Activated CD8-positive, alpha-beta memory T cell treated with anti-CD3 and anti-CD28 coated beads, Interleukin-2, amount 50 U/mL, for 1 hour (primary cell): Measurements from ENCODE around the gene HOXC12.

Experiments used
- DNase-seq: peaks from one replicate; pipeline ENCODE4 v3.0.0-alpha.2; 2020; ENCODE audit errors: extremely low read depth

Gene HOXC12

GRCh38 chr12:53996240-53997203, 41.8 kb downstream of the HOXC12 start:
- no peak for DNase-seq

DNA sequence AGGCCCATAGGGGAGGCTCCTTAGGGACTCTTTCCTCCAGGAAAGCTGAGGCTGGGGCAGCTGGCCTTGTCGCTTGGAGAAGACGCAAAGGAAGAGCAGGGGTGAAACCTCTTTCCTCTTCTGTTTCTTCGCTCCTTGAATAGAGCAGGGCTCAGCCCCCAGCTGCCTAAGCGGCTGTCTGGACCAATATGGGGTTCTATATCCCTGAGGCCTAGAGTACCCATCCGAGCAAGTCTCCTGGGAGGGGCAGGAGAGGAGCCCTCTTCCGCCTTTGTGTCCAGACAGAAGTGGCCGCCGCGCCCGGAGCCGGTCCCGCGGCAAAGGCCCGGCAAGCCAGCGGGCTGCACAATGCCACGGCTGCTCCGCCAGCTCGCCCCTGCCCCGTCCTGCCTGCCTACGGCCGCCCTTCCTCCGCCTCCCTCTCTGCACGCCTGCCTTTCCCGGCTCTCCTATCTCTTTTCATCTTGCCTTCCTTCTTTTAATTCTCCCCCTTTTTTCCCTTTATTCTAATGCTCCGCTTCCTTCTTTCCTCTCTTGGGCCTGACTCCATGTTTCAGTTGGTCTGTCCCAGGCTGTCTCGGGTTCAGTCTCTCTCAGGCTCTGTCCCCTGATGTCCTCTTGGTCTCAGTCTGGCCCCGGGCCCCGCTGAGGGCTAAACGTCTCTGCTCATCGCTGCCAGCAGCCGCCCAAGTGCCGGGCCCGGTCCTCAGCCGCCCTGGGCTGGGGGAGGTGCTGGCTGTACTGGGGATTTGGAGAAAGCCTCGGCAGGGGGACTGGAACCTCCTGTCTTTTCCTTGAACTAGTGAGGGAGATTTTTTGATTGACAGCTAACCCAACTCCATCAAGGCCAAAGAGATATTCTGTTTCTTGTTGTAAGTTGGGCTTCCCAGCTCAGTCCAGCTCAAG, 42.8 kb downstream of the HOXC12 start:
- DNase-seq = no peak

DNA sequence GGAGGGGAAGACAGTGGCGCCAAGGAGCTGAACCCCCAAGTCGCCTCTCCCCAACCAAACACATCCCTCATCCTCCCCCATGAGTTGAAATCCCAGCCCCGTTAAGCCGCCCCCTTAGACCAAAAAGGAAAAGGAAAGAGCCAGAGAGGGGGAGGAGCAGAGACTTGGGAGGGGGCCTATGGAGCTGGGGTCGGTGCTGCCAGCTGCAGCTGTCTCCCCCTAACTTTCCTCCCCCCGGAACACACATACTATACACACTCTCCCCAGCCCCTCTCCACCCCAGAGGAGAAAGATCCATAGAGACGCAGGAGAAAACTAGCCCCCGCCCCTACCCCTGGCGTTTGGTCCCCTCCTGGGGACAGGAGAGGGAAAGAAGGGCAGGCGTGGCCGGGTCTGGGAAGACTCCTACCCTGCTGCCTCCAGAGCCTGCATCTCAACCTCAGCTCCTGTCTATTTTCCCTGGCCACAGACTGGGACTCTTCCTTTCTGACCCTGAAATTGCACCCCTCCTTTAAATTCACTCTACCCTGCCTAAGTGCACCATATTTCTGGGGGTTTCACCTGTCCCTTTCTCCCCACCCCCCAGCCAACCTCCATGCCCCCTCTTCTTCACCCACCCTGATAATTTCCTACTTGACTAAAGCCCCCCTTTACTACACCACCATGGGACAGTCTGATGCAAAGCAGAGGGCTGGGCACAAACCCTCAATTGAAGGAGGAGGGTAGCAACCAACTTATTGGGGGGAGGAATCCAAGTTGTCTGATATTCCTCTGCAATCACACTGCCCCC, 43.6 kb downstream of the HOXC12 start:
- DNase-seq = no peak

DNA sequence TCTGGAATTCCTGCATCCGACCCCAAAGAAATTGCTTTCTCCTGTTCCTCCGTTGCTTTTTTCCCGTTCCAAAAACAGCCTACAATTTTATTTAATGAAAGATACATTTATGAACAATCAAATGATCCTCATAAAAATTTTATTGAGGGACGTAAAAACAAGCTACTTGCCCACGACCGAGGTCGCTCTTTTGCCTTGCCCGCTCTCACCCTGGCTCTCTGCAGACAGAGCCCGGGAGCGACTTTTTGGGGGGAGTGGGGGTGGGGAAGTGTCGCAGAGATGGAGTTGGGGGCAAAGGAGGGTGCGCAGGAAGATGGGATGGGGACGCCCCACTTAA, 44.2 kb downstream of the HOXC12 start:
- DNase-seq = no peak

DNA sequence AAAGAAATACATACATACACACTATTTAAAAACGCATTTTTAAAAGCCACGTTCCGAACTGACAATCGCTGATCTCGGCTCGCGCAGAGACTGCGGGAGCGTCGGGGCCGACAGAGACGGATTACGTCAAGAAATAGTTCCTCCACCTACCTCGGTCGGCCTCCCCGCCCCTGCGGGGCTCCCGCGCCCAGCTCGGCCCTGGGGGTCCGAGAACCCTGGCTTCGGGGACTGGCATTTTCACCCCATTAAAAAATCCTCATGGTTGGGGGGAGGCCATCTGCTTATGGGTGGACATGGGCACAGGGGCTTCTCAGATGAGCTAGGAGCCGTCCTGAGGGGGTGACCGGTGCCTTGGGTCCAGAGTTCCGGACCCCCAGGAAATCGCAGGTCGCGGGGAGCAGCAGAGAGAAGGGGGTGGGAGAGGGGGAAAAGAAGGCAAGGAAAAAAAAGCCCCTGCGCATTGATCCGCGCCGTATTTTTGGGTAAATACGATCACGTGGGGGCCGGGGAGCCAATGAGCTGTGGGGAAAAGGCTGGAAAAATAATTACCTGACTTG, 44.9 kb downstream of the HOXC12 start:
- no peak for DNase-seq

DNA sequence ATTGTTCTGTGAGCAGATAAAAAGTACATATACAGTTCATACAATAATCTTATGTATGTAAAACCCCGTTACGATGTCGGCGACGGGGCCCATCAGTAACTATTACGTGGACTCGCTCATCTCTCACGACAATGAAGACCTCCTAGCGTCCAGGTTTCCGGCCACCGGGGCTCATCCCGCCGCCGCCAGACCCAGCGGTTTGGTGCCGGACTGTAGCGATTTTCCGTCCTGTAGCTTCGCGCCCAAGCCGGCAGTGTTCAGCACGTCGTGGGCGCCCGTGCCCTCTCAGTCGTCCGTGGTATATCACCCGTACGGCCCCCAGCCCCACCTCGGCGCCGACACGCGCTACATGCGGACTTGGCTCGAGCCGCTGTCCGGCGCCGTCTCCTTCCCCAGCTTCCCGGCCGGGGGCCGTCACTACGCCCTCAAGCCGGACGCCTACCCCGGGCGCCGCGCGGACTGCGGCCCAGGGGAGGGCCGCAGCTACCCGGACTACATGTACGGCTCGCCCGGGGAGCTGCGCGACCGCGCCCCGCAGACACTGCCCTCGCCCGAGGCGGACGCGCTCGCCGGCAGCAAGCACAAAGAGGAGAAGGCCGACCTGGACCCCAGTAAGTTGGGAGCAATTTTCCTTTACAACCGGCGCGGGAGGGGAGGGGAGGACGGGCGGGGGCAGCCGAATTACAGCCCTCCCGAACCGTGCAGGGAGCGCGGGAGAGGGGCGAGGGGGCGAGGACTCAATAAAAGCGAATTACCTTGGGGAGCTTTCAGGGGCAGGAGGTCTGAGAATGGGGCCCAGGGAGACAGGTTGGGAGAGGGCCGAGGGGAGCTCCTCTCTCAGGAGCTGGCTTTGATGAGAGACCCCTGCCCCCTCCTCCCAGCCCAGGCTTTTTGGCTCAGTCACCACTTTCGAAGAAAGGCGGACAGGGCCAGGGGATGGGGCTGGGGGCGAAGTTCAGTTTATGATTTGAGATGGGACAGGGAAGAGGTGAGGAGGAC, 45.7 kb downstream of the HOXC12 start, which contains the start of gene HOXC9:
HOXC9 (plus strand) TSS at position 46 of the 999 bp plus-strand sequence; CDS start at position 74, 28 bp downstream.
- no peak for DNase-seq

- no peak for DNase-seq
Measured at GRCh38 chr12:54001283-54002187, 46.8 kb downstream of the HOXC12 start.

GRCh38 chr12:54002278-54002914, 47.7 kb downstream of the HOXC12 start:
- no peak for DNase-seq

- no peak for DNase-seq
Measured at GRCh38 chr12:54002915-54003389, 48.2 kb downstream of the HOXC12 start.

DNA sequence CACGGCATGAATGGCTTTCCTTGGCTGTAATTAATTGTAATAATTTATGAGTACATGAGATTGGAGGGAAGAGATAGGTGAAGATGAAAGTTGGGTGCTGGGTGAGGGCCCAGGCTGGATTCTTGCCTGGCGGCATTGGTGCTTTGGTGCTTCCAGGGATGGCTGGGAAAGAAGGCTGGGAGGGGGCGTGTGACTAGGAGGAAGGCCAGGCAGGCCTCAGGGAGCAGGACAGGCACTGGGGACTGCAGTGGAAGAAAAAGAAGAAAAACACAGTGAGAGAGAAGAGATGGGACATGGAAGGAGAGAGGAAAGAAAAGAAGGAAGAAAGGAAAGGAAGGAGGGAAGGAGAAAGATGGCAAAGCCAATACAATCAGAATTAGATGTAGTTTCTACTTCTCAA, 48.9 kb downstream of the HOXC12 start:
- no peak for DNase-seq

DNA sequence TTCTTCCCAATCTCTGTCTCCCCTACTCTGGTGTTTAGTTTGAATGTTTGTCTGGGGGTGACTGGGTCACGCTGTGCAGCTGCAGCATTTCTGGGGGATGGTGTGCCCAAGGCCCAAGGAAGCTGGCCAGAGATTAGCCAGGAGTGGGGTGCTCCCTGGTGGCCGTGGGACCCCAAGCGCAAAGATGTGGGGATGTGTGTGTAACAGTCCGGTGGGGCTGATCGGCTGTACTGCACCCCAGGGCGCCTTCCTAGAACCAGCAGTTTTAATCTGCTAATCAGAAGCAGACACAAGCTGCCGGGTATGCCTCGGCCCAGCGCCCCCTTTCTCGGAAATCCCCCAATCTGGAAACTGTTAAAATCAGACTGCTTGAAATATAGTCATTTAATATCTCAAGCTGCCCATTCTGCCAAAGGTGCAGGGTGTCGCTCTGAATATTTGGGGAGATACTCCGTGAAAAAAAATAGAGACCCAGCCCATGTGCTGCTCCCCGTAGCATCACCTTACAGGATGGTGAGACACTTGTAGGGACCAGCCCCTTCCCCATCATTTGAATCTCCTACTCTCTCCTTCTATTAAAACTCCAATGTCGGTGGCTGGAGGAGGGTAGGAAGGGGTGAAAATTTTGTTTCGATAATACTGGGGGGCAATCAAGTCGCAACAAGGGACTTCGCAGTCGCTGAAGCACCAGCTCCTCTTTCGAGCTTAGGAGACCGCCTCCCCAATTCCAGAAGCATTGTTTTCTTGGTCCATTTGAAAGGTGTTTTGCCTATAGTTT, 49.5 kb downstream of the HOXC12 start:
- DNase-seq = no peak

GRCh38 chr12:54004841-54005530, 50.3 kb downstream of the HOXC12 start:
- no peak for DNase-seq

- DNase-seq = no peak
Measured at GRCh38 chr12:54005531-54005852, 50.8 kb downstream of the HOXC12 start.

GRCh38 chr12:54005853-54006558, 51.3 kb downstream of the HOXC12 start:
- peak; percentile 57 for DNase-seq

- DNase-seq = no peak
Measured at GRCh38 chr12:54006559-54007220, 52.0 kb downstream of the HOXC12 start.
